Medulla oblongata (tissue), 1 donor: ENCODE measurements around the gene ARID1A.
A peak's percentile ranks its signal among the peaks of the same experiment; 100 is the strongest.
"Not testable (repeated sequence)": the region's sequence is repeated elsewhere in the genome, so short reads cannot be mapped to it uniquely, and the experiment has no call there.

Experiments used
- DNase-seq: peaks from one replicate; pipeline ENCODE4 v3.0.0-alpha.2; 2015; ENCODE audit errors: extremely low spot score

The ARID1A gene

DNA sequence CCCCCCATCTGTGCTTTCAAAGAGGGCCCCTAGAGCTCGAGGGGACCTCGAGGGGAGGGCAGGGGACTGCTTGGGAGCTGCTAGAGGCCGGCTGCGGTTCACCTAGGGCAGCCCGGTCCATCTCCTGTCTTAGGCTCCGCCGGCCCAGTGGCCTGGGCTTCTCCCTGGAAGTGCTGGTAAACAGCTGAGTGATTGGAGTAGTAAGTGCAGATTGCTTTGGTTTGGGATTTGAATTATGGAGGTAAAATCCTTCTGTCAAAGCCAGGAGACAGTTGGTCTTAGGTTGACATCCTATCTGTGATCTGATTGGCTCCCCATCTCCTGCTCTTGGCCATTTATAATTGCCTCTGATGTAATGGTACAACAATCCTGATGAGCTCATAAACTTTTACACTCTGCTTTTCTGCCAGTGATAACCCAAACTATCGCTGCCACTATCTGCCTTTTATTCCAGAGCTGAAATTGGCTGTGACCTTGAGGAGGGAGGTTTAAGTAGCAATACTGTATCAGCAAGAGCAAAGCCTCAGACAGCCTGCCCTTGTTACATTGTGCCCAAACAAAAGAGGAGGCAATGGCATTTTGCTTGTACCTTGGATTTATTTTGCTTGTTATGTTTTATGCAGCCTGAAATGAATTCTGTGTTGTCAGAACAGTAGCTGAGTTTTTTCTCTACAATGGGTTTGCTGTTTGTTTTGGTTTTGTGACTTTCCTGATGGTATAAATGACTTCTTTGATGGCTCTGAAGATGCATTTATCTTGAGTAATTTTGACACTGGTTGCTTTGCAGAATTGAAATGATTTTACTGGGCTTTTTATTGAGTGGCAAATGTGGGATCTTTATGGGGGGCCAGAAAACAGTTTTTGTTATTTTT lies 2.4 kb downstream of the ARID1A start:
- DNase-seq: peak; percentile 88

GRCh38 chr1:26700711-26701110 lies 4.9 kb downstream of the ARID1A start:
- DNase-seq: peak; percentile 26

DNA sequence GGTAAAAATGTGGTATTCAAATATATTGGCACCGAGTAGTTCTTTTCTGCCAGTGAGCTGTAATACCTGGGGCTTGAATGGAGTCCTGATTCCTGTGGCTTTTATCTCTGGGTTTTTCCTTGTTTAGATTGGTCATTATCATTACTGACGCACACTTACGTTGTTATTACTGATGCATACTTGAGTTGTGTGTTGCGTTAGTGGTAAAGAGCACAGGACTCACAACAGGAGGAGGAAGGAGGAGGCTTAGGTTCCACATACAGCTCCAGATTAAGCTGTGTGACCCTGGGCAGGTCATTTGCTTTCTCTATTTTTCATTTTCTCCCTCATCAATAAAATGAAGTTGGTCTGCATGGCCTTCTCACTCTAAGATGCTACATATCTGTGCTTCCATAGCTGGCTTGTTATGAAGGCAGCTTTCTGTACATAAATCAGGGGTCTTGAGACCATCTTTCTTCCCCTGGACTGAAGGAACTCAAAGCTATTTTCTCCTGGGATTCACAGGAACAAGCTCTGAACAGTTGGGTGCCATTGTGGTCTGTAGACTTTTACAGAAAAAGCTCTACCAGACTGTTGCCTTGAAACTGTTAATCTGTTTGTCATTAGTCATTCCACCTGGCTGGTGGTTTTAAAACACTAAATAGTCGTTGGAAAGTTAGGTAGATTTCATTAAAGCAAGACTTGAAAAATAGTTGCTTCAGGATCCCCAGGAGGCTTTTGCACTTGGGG lies 5.6 kb downstream of the ARID1A start:
- no peak for DNase-seq

- peak; percentile 1 for DNase-seq
Measured at GRCh38 chr1:26701995-26702679, 6.3 kb downstream of the ARID1A start.

DNA sequence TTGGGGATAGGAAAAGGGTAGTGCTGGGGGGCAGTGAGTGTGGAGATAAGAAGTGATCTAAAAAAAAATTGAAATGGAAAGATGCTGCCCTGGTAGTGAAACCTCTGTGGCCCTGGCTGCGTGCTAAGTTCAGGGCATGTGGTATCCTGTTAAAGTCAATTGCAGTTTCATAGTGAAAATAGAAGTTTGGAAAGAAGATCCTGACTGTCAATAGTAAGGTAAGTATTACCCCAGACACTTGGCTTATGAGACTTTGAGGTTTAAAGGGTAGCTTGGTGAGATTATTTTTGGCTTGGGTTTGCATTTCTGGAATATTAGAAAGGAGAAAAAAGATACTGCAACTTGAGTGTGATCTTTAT lies 6.8 kb downstream of the ARID1A start:
- peak; percentile 1 for DNase-seq

DNA sequence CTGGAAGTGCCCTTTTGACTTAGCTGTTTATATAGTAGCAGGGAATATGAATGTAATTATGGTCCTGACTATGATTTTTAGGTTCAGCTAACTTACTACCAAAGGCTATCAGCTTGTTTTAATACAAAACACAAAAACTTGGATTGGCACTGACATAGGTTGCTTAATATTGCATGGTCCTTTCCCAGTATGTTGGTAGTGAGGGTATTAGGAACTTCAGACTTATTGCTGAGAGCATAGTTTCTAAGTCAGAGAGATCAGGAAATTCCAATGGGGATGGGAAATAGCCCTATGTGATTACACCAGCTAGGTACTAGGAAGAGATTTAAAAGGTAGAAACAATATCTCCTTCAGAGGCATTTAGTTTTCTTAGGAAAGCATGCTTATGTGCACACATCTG lies 7.7 kb downstream of the ARID1A start:
- no peak for DNase-seq

- DNase-seq: no peak
Measured at GRCh38 chr1:26704629-26705028, 8.8 kb downstream of the ARID1A start.

DNA sequence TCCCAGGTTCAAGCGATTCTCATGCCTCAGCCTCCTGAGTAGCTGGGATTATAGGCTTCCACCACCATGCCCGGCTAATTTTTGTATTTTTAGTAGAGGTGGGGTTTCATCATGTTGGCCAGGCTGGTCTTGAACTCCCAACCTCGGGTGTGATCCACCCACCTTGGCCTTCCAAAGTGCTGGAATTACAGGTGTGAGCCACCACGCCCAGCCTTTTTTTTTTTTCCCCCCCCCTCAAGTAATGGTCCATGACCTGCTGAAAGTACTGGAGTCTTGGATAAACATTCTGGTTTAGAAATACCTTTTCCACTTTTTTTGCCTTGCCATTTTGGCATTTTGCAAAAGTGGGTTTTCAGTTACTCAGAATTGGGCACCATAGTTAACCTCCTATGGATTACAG lies 9.4 kb downstream of the ARID1A start:
- DNase-seq: not testable (repeated sequence)

DNA sequence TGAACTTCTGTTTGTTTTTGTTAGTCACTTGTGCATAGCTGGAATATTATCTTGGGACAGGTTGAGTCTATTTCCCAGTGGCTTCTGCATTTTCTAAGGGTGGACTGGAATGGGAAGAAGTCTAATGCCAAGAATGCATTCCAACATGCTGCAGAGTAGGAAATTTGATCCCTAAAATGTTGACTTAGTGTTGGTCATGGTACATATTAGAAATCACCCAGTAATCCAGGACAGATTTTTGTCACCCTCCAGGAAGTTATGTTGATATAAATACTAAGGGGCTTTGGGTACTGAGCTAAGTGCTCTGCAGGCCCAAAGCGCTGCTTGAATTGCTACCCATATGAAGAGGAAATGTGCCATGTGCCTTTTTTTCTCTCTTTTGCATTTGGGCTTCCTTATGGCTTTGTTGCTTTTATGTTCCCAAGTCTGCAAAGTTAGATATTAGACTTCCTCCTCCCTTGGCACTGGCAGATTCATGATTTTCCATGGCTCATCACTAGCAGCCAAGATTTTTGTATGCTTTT lies 10.0 kb downstream of the ARID1A start:
- no peak for DNase-seq

- no peak for DNase-seq
Measured at GRCh38 chr1:26706315-26706714, 10.5 kb downstream of the ARID1A start.

DNA sequence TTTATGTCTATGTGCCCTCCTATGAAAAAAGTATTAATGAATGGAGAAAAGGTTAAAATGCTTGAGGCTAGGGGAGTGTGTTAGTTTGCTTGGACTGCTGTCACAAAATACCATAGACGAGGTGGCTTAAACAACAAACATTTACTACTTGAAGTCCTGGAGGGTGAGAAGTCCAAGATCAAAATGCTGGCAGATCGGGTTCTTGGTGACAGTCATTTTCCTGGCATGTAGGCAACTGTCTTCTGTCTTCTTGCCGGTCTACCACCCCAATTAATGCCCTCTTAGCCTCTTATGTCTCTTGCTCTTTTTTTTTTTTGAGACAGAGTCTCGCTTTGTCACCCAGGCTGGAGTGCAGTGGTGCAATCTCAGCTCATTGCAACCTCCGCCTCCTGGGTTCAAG lies 15.0 kb downstream of the ARID1A start:
- no peak for DNase-seq

DNA sequence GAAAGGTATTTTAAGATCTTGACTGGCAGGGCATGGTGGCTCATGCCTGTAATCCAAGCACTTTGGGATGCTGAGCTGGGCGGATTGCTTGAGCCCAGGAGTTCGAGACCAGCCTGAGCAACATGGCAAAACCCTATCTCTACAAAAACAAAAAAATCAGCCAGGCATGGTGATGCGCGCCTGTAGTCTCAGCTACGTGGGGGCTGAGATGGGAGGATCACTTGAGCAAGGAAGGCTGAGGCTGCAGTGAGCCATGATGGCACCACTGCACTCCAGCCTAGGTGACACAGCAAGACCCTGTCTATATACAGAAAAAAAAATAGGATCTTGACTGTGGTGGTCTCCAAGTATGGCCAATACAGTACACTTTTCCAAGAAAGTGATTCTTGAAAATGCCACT lies 16.0 kb downstream of the ARID1A start:
- DNase-seq: no peak

GRCh38 chr1:26717017-26717491 lies 21.2 kb downstream of the ARID1A start:
- peak; percentile 60 for DNase-seq

DNA sequence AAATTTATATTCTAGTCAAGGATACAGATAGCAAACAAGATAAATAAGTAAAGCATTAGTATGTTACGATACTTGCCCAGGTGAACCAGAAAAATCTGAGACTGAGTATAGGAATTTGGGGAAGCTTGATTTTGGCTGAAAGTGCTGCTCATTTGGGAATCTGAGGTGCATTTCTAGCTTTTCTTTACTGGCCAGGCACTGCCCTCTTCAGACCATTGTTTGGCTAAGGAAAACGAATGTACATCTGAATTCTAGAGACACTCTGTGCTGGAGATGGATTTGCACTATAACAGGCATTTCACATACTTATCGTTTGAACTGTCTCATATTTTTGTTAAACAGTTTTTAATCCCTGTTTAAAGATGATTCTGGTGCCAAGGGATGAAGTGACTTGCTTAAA lies 23.4 kb downstream of the ARID1A start:
- DNase-seq: no peak

GRCh38 chr1:26721669-26722355 lies 26.0 kb downstream of the ARID1A start:
- DNase-seq: no peak

GRCh38 chr1:26723013-26723991 lies 27.5 kb downstream of the ARID1A start:
- DNase-seq: peak; percentile 60

DNA sequence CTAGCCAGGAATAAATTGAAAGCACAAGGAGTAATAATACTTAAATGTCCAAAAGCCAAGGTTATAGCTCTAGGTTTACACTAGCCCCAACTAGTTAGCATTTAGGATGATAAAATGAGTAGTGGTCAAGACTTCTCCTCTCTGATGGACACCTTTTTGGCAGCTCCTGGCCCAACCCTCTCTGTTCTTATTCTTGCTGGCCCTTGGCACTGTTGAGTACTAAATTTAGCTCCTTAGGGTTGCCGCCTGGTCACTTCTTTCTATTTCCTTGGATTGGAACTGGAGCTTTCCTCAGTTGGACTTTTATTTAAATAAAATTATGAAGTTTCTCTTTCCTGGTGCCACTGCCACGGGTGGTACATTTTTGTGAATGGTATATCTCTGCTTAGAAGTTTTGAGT lies 28.3 kb downstream of the ARID1A start:
- DNase-seq: no peak

DNA sequence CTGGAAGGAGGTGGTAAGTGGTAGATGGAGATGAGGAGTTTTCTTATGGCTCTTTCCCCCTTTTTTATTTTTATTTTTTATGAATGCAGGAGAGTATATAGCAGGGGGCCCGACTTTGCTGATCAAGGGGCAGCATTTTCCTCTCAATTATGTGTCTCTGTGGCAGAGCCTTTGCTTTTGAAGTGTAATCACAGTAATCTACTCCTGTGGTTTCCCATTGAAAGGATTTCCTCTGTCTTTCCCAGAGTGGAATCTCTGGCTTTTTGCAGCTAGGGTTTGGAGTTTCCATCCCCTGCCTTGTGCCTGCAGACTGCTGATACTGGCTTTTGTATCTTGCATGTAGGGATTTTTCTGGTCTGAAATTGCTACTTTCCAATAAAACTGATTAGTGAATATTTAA lies 29.1 kb downstream of the ARID1A start:
- DNase-seq: no peak

DNA sequence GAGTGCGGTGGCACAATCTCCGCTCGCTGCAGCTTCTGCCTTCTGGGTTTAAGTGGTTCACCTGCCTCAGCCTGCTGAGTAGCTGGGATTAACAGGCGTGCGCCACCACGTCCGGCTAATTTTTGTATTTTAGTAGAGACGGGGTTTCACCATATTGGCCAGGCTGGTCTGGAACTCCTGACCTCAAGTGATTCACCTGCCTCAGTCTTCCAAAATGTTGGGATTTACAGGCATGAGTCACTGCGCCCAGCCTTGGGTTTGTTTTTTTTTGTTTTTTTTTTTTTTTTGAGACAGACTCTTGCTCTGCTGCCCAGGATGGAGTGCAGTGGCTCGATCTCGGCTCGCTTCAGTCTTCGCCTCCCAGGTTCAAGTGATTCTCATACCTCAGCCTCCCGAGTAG lies 30.1 kb downstream of the ARID1A start:
- not testable (repeated sequence) for DNase-seq

DNA sequence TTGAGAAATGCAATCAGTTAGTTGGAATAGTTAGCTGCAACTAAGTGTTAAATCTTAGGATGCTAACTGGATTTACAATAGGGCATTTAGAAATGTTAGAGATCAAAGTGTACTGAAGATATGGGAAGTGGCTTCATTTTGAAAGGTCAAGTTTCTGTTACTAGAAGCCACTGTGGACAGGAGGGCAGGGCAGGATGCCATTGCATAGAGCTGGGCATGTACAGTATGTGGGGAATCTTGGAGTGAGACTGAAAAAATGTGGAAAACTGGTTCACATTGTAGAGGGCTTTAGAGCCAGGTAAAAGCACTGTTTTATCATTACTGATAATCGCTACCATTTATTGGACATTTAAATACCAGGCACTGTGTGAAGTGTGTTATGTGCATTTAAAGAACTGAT lies 31.0 kb downstream of the ARID1A start:
- no peak for DNase-seq
